D341Med (cell line): Measurements from ENCODE around the gene SBNO2.
"Not testable (repeated sequence)": the region's sequence is repeated elsewhere in the genome, so short reads cannot be mapped to it uniquely, and the experiment has no call there.

Source experiments
- DNase-seq: peaks from one replicate; pipeline ENCODE4 v3.0.0; 2012; ENCODE audit warnings: low spot score

The SBNO2 gene

GRCh38 chr19:1134431-1134830, 39.6 kb downstream of the SBNO2 start:
- DNase-seq, result no peak

GRCh38 chr19:1133471-1133929, 40.6 kb downstream of the SBNO2 start:
- no peak for DNase-seq

- no peak for DNase-seq
Observed at GRCh38 chr19:1132552-1133383, 41.3 kb downstream of the SBNO2 start.

GRCh38 chr19:1131718-1132551, 42.1 kb downstream of the SBNO2 start:
- no peak for DNase-seq

- no peak for DNase-seq
Observed at GRCh38 chr19:1130771-1131717, 43.0 kb downstream of the SBNO2 start.

GRCh38 chr19:1129535-1129934, 44.5 kb downstream of the SBNO2 start:
- DNase-seq, result no peak

GRCh38 chr19:1129084-1129483, 45.0 kb downstream of the SBNO2 start:
- DNase-seq, result not testable (repeated sequence)

GRCh38 chr19:1128106-1128505, 46.0 kb downstream of the SBNO2 start:
- DNase-seq, result no peak

- no peak for DNase-seq
Observed at GRCh38 chr19:1126984-1127760, 46.9 kb downstream of the SBNO2 start.

GRCh38 chr19:1125601-1126467, 48.2 kb downstream of the SBNO2 start:
- no peak for DNase-seq

GRCh38 chr19:1123885-1124677, 50.0 kb downstream of the SBNO2 start:
- DNase-seq, result no peak

GRCh38 chr19:1123381-1123780, 50.7 kb downstream of the SBNO2 start:
- DNase-seq, result no peak

- peak; percentile 64 for DNase-seq
Observed at GRCh38 chr19:1122972-1123363, 51.1 kb downstream of the SBNO2 start.

- DNase-seq, result no peak
Observed at GRCh38 chr19:1122021-1122971, 51.8 kb downstream of the SBNO2 start.

- no peak for DNase-seq
Observed at GRCh38 chr19:1121395-1121794, 52.7 kb downstream of the SBNO2 start.

GRCh38 chr19:1119475-1120217, 54.4 kb downstream of the SBNO2 start:
- DNase-seq, result no peak

GRCh38 chr19:1118999-1119398, 55.1 kb downstream of the SBNO2 start:
- no peak for DNase-seq
